ENCODE measurements around the gene FBXO42.

The FBXO42 gene

DNA sequence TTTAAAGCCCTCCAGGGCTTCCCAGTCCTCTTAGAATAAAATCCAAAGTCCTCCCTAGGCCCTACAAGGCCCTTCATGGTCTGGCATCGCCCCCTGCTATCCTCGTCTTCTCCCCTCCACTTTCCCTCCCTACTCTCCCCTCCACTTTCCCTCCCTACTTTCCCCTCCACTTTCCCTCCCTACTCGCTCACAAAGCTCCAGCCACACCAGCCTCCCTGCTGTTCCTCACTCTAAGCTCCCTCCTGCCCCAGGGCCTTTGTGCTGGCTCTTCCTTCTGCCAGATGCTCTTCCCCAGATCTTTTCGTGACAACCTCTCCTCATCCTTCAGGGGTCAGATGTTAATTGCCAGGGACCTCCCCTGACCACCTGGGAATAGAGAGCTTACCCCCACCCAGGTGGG lies 152.6 kb downstream of the FBXO42 start:
- no peak for DNase-seq

DNA sequence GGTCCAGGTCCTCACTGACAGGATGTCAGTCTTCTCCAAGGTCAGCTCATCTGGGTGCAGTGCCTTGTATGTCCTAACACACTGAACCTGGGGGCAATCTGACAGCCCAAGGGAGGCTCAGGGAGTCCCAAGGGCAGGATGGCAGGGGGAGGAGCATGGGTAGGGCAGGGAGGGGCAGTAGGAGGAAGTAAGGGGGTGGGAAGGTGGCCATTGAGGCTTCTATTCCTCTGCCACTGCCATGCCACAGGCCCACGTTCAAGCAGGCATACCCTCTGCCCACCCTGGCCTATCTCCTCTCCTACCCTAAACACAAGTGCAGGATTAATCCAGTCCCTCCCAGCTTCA lies 153.2 kb downstream of the FBXO42 start:
- no peak for DNase-seq

DNA sequence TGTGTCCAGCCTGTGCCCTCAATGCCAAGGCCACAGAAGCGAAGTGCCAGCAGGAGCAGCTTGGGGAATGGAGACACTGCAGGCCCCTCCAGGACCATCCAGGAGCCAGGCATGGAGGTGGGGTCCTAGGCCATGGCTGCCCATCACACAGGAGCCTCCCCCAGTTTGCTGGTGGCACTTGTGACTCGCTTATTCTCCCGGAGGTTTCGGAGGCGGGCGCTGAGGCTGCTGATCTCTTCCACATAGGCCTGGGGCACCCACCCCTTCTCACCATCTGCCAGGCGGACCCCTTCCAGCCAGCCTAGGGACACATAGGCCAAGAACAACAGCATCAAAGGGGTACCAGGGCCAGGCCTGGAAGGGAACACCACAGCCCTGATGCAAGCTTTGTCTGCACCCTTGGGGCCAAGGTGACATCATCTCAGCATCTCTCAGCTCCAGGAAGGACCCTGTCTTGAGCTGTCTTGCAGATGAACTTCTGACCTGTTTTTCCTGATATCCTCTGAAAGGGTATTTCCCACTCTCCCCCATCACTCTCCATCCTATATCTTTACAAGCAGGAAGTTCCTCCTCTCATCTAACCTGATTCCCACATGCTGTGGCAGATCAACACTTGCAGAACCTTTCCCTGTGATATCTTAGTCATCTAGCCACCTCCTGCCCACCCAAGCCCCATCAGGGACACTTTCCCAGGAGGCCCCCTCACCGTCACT lies 153.7 kb downstream of the FBXO42 start:
- DNase-seq, result no peak

DNA sequence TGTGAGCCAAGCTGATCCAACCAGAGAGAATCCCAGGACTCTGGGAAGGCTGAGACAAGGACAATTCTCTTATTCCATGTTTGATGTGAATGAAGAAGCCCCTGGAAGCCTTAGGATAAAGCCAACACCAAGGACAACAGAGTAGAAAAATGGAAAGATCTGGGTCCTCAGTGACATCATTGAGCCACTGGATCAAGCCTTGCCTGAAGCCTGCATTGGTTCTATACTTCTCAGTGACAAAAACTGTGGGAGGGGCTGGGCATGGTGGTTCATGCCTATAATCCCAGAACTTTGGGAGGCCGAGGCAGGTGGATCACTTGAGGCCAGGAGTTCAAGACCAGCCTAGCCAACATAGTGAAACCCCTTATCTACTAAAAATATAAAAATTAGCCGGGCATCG lies 155.4 kb downstream of the FBXO42 start:
- DNase-seq, result no peak

Measured in femur (tissue), 1 donor.